SU-DHL-6 (cell line): ENCODE results near the gene TTC39B.
"Not testable (repeated sequence)": the region's sequence is repeated elsewhere in the genome, so short reads cannot be mapped to it uniquely, and the experiment has no call there.

Experiments used
- H2AFZ ChIP-seq: fragments of 200-600 bp; sonication (generic); 2 replicates; pipeline ENCODE4 v1.6.1; 2014; ENCODE audit warnings: low read depth, mild to moderate bottlenecking, moderate library complexity, mixed read lengths, antibody characterized with exemption, low read length; ENCODE audit not compliant: severe bottlenecking
- H3F3A ChIP-seq: fragments of 200-600 bp; shearing (Covaris generic); 2 replicates; pipeline ENCODE4 v1.6.0; 2016; ENCODE audit warnings: antibody characterized with exemption, mild to moderate bottlenecking; ENCODE audit not compliant: insufficient read depth
- H3K27ac ChIP-seq: fragments of 200-600 bp; sonication (generic); 2 replicates; pipeline ENCODE4 v1.5.1; 2016; ENCODE audit warnings: low read depth, mild to moderate bottlenecking, low read length, moderate library complexity, mixed read lengths
- H3K27me3 ChIP-seq: fragments of 200-600 bp; sonication (generic), shearing (Covaris generic); 2 replicates; pipeline ENCODE4 v1.6.0; 2014; ENCODE audit warnings: mild to moderate bottlenecking, low read length
- H3K36me3 ChIP-seq: fragments of 200-600 bp; sonication (generic); 2 replicates; pipeline ENCODE4 v1.6.1; 2014; ENCODE audit warnings: mild to moderate bottlenecking, low read length, mixed read lengths
- H3K4me2 ChIP-seq: fragments of 300-600, 200-600 bp; shearing (Covaris generic), sonication (generic); 2 replicates; pipeline ENCODE4 v1.6.0; 2014; ENCODE audit warnings: low read length, low read depth, mild to moderate bottlenecking; ENCODE audit not compliant: poor library complexity, severe bottlenecking
- H3K4me3 ChIP-seq: fragments of 200-600 bp; sonication (generic); 2 replicates; pipeline ENCODE4 v1.5.1; 2014; ENCODE audit warnings: antibody characterized with exemption, low read length, mild to moderate bottlenecking, mixed read lengths; ENCODE audit not compliant: insufficient read depth, poor library complexity, severe bottlenecking
- H3K79me2 ChIP-seq: fragments of 200-600 bp; sonication (generic); 2 replicates; pipeline ENCODE4 v1.6.1; 2014; ENCODE audit warnings: mild to moderate bottlenecking, low read length, moderate library complexity; ENCODE audit not compliant: insufficient read depth
- H3K9ac ChIP-seq: fragments of 200-600 bp; sonication (generic); 2 replicates; pipeline ENCODE4 v1.7.0; 2014; ENCODE audit warnings: mild to moderate bottlenecking, low read length
- H3K9me2 ChIP-seq: fragments of 200-600 bp; sonication (generic); replicated peaks from 2 replicates; pipeline ENCODE4 v1.6.1; 2014; ENCODE audit warnings: low read length; ENCODE audit not compliant: insufficient read depth
- H3K9me3 ChIP-seq: fragments of 200-600 bp; sonication (generic); 2 replicates; pipeline ENCODE4 v1.6.1; 2014; ENCODE audit warnings: low read length, mixed read lengths; ENCODE audit not compliant: insufficient read depth
- H4K20me1 ChIP-seq: fragments of 200-600 bp; sonication (generic); 2 replicates; pipeline ENCODE4 v1.6.1; 2014; ENCODE audit warnings: low read depth, mild to moderate bottlenecking, antibody characterized with exemption, low read length, moderate library complexity, mixed read lengths
- EZH2phosphoT487 ChIP-seq: fragments of 200-600 bp; sonication (generic), shearing (Covaris generic); conservative IDR thresholded peaks from 2 replicates; pipeline ENCODE4 v1.6.1; 2018; ENCODE audit warnings: mild to moderate bottlenecking, antibody characterized with exemption, low read length, moderate library complexity, mixed read lengths
- TF ChIP-seq, protein P1 (sequence below): fragments of 200-600 bp; sonication (generic); IDR thresholded peaks from one replicate; pipeline ENCODE4 v1.5.1; 2017; ENCODE audit warnings: antibody characterized with exemption, mild to moderate bottlenecking, low read length, moderate library complexity; ENCODE audit not compliant: insufficient read depth, poor library complexity, severe bottlenecking

The TTC39B gene

DNA sequence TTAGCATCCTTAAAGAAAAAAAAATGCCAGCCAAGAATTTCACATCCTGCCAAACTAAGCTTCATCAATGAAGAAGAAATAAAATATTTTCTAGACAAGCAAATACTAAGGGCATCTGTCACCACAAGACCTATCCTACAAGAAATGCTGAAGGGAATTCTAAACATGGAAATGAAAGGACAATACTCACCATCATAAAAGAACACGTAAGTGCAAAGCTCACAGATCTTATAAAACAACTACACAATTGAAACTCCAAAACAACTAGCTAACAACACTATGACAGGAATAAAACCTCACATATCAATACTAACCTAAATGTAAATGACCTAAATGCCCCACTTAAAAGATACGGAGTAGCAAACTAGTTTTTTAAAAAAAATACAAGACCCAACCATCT is 71.4 kb downstream of the TTC39B start:
- H3K9me2 ChIP-seq: no peaks in the 10 kb centered on the region
- H3K79me2 ChIP-seq: no peaks in the 10 kb centered on the region
- H4K20me1 ChIP-seq: no peaks in the 10 kb centered on the region
- H3K27me3 ChIP-seq: no peaks in the 10 kb centered on the region
- H3K4me2 ChIP-seq: no peak overlapping the region
- no peak overlapping the region for H3K27ac ChIP-seq
- no peak overlapping the region for H2AFZ ChIP-seq
- no peaks in the 10 kb centered on the region for H3F3A ChIP-seq
- TF ChIP-seq, protein P1, sequence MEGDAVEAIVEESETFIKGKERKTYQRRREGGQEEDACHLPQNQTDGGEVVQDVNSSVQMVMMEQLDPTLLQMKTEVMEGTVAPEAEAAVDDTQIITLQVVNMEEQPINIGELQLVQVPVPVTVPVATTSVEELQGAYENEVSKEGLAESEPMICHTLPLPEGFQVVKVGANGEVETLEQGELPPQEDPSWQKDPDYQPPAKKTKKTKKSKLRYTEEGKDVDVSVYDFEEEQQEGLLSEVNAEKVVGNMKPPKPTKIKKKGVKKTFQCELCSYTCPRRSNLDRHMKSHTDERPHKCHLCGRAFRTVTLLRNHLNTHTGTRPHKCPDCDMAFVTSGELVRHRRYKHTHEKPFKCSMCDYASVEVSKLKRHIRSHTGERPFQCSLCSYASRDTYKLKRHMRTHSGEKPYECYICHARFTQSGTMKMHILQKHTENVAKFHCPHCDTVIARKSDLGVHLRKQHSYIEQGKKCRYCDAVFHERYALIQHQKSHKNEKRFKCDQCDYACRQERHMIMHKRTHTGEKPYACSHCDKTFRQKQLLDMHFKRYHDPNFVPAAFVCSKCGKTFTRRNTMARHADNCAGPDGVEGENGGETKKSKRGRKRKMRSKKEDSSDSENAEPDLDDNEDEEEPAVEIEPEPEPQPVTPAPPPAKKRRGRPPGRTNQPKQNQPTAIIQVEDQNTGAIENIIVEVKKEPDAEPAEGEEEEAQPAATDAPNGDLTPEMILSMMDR: no peak
- TF ChIP-seq EZH2phosphoT487: no peak
- no peak overlapping the region for H3K9ac ChIP-seq
- no peaks in the 10 kb centered on the region for H3K9me3 ChIP-seq
- no peaks in the 10 kb centered on the region for H3K36me3 ChIP-seq
- H3K4me3 ChIP-seq: no peak overlapping the region

DNA sequence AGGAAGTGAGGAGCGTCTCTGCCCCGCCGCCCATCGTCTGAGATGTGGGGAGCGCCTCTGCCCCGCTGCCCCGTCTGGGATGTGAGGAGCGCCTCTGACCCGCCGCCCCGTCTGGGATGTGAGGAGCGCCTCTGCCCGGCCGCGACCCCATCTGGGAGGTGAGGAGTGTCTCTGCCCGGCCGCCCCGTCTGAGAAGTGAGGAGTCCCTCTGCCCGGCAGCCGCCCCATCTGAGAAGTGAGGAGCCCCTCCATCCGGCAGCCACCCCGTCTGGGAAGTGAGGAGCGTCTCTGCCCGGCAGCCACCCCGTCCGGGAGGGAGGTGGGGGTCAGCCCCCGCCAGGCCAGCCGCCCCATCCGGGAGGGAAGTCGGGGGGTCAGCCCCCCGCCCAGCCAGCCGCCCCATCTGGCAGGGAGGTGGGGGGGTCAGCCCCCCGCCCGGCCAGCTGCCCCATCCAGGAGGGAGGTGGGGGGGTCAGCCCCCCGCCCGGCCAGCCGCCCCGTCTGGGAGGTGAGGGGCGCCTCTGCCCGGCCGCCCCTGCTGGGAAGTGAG is 73.0 kb downstream of the TTC39B start:
- H3K4me2 ChIP-seq, H3K4me3 ChIP-seq, H3K9me2 ChIP-seq, H3F3A ChIP-seq, H3K27me3 ChIP-seq, H4K20me1 ChIP-seq, H3K27ac ChIP-seq, H2AFZ ChIP-seq, H3K79me2 ChIP-seq, H3K9me3 ChIP-seq, H3K36me3 ChIP-seq, H3K9ac ChIP-seq: not testable (repeated sequence)

DNA sequence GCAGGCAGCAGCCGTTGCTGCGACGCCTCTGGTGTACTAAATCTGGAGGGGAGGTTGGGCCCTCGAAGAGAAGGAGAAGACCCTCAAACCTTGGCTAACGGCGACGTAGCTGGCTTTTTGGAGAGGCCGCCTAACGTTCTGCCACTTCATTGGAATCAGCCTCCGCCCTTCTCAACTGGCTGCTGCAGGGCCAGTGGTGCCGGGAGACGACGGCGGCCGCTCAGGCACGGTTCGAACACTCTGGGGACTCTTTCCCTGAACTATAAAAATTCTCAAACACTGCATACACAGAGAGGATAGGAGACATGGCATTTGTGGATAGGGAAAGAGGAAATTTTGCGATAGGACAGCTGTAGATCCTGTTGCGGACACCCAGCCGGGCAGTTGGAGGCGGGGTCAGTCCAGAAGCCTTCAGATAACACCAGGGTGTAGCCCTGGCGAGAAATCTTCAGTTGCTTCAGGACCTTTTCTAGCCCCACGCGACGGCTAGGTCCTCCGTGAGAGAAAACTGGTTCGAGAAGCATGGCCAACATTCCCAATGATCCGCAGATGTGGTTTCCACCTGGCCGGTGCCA is 74.2 kb downstream of the TTC39B start:
- not testable (repeated sequence) for H3K79me2 ChIP-seq, H3K9me3 ChIP-seq, H3K9me2 ChIP-seq, H4K20me1 ChIP-seq, H2AFZ ChIP-seq, H3F3A ChIP-seq, H3K4me2 ChIP-seq, H3K27ac ChIP-seq, H3K4me3 ChIP-seq, H3K36me3 ChIP-seq, H3K9ac ChIP-seq, H3K27me3 ChIP-seq

DNA sequence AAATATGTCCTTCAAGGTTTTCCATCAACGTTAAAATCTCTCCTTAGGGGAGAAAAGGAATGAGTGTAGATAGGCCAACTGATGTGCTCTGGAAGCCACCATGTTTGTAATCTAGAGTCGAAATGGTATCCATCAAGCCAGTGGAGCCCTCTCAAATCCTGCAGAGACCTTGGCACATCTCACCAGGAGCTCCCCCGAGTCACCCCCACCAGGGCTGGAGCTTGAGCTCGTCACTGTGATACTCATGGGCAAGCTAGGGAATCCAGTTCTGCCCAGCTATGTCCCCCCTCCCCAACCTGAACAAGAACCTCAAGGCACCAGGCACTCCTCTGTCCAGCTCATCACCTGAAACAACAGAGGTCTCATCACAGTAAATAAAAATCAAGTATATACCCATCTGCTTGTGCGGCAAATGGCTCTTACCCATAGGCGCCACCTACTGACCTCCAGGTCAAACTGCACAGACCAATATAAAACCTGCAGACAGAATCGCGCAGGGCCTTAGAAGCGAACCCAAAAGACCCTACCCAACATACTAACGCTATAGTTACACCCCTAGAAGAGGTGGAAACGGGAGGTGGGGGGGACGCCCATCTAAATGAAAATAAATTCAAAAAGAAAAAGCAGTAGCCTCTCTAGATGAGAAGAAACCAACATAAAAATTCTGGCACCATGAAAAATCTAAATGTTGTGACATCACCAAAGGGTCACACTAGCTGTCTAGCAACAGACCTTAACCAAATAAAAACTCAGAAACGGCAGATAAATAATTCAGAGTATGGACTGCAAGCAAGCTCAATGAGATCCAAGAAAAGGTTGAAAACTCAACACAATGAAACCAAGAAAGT is 75.0 kb downstream of the TTC39B start:
- Histone ChIP-seq H4K20me1 (0 out of 2 replicates have a peak, but pooled peaks cover 3% of the 10 kb centered on the region), H3K9me3 (no peaks in the 10 kb centered on the region), H3K27ac (no peak overlapping the region), H3K36me3 (no peaks in the 10 kb centered on the region), H3K9ac (no peak overlapping the region), H3K27me3 (no peaks in the 10 kb centered on the region; the same call in 1 of the 2 replicates), H3F3A (no peaks in the 10 kb centered on the region), H3K79me2 (no peaks in the 10 kb centered on the region), H3K4me2 (no peak overlapping the region), H3K9me2 (no peaks in the 10 kb centered on the region), H2AFZ (no peak overlapping the region), H3K4me3 (no peak overlapping the region)
- TF ChIP-seq, protein P1: peak; percentile 70
- no peak for TF ChIP-seq EZH2phosphoT487
